Tibial artery (tissue), 4 donors: ENCODE data around the gene TMEM198.
A peak's percentile ranks its signal among the peaks of the same experiment; 100 is the strongest.

ENCODE experiments used
- DNase-seq, 2 donors: peaks; one replicate each; pipeline ENCODE4 v3.0.0-alpha.2; 2019
- H3K27ac ChIP-seq, 2 donors: fragments of 200-600 bp; sonication (generic) in 1 of 2; 1 replicate in 1 of 2; 2 replicates in 1 of 2; pipeline ENCODE4 v1.5.1; 2018 to 2019; ENCODE audit warnings: mild to moderate bottlenecking in 1 of 2
- H3K27me3 ChIP-seq, 2 donors: fragments of 200-600 bp; sonication (generic) in 1 of 2; one replicate each; pipeline versions ENCODE4 v1.5.1 to v1.6.0; 2016 to 2019
- H3K36me3 ChIP-seq, 3 donors: fragments of 200-600 bp; sonication (generic) in 2 of 3; one replicate each; pipeline ENCODE4 v1.5.1; 2016 to 2019; ENCODE audit warnings: mild to moderate bottlenecking in 2 of 3
- H3K4me1 ChIP-seq, 4 donors: fragments of 200-600 bp; sonication (generic) in 2 of 4; 1 replicate in 3 of 4; 2 replicates in 1 of 4; pipeline ENCODE4 v1.5.1; 2016 to 2019
- H3K4me3 ChIP-seq, 2 donors: fragments of 200-600 bp; sonication (generic) in 1 of 2; 1 replicate in 1 of 2; 2 replicates in 1 of 2; pipeline ENCODE4 v1.5.1; 2018 to 2019; ENCODE audit warnings: mild to moderate bottlenecking in 2 of 2
- H3K9me3 ChIP-seq, 3 donors: fragments of 200-600 bp; sonication (generic) in 1 of 3; one replicate each; pipeline ENCODE4 v1.5.1; 2016 to 2019
- intact Hi-C: fragments of 100-400 bp; cut with DNase I; formaldehyde crosslinking; loops from one replicate; pipeline ENCODE4 v1.15.0; 2023; ENCODE audit warnings: low total_unique reads
- TF ChIP-seq, protein P1 (sequence below), 2 experiments: fragments of 200-600 bp in 1 of 2; fragments of 450-650 bp in 1 of 2; IDR thresholded peaks; one replicate each; pipeline ENCODE4 v1.5.1; 2017 to 2019; ENCODE audit warnings: antibody characterized with exemption in 2 of 2, mild to moderate bottlenecking in 1 of 2, moderate library complexity in 1 of 2

Gene TMEM198

DNA sequence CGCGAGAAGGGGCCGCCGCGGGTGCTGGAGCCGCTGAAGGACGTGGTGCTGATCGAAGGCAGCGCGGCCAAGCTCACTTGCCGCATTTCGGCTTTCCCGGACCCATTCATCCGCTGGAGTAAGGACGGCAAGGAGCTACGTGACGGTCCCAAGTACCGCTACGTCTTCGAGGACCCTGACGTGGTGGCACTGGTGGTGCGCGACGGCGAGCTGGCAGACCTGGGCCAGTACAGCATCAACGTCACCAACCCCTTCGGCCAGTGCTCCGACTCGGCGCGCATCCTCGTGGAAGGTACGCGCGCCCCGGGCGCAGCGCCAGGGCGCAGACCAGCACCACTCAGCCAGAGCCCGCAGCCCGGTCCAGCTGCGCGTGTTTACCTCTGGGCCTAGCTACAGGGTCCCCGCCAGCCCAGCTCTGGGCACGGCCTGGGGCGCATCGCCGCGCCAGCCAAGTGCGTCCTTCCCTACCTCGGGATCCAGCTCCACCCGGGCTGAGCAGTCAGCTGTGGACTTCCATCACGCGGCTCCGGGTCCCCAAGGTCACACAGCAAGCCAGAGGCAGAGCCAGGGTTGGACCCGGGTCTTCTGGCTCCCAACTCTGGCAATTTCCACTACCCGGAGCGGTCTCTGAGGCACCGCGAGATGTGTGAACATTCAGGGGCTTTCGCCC is 46.9 kb upstream of the TMEM198 start:
- no peaks in the 10 kb centered on the region for H3K9me3 ChIP-seq
- H3K4me1 ChIP-seq, result peaks cover 0 to 46% (median 41%) of the 10 kb centered on the region in 4 donors
- DNase-seq, result peak; percentile 40 to 80
- peak overlapping the region; percentile 69 to 73 for H3K4me3 ChIP-seq
- peak overlapping the region; percentile 96 to 99 for H3K27ac ChIP-seq
- intact Hi-C loops, result no loop called here
- H3K36me3 ChIP-seq, result peaks cover 10 to 24% (median 19%) of the 10 kb centered on the region in 3 donors
- no peaks in the 10 kb centered on the region for H3K27me3 ChIP-seq
- TF ChIP-seq, protein P1, sequence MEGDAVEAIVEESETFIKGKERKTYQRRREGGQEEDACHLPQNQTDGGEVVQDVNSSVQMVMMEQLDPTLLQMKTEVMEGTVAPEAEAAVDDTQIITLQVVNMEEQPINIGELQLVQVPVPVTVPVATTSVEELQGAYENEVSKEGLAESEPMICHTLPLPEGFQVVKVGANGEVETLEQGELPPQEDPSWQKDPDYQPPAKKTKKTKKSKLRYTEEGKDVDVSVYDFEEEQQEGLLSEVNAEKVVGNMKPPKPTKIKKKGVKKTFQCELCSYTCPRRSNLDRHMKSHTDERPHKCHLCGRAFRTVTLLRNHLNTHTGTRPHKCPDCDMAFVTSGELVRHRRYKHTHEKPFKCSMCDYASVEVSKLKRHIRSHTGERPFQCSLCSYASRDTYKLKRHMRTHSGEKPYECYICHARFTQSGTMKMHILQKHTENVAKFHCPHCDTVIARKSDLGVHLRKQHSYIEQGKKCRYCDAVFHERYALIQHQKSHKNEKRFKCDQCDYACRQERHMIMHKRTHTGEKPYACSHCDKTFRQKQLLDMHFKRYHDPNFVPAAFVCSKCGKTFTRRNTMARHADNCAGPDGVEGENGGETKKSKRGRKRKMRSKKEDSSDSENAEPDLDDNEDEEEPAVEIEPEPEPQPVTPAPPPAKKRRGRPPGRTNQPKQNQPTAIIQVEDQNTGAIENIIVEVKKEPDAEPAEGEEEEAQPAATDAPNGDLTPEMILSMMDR (IDR thresholded peaks at IDR 0.05), result no peak

DNA sequence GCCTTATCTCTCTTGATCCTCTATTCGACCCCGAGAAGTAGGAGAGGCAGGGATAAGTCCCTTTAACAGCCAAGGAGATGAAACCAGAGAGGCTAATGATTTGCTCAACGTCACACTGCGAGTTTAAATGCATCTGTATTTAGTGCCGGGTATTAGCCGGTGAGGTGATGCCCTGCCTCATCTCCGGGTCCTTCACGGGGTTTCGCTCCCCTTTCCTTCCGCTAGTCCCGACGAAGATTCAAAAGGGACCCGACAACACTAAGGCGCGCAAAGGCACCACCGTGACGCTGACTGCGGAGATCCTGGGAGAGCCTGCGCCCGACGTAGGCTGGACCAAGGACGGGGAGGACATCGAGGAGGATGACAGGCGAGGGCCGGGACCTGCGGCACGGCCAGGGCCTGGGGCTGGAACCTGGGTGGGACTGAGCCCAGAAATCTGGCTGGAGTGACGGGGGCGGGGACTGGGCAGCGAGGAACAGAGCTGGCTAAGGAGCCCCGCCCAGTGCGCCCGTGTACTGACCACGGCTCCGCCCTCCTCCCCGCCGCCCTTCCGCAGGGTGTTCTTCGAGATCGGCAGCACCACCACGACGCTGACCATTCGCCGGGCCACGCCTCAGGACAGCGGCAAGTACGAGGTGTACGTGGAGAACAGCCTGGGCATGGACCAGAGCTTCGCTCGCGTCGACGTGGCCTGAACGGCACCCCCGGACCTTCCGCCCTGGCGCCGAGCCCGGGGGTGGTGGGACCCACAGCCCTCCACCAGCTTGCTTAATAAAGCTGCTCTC is 46.1 kb upstream of the TMEM198 start:
- peaks cover 7 to 24% (median 18%) of the 10 kb centered on the region in 3 donors for H3K36me3 ChIP-seq
- DNase-seq, result peak; percentile 95 to 98
- TF ChIP-seq, protein P1 (IDR thresholded peaks at IDR 0.05), result no peak
- intact Hi-C loops, result no loop called here
- peak overlapping the region; percentile 96 to 99 for H3K27ac ChIP-seq
- H3K27me3 ChIP-seq, result no peaks in the 10 kb centered on the region
- H3K9me3 ChIP-seq, result no peaks in the 10 kb centered on the region
- peaks cover 0 to 46% (median 41%) of the 10 kb centered on the region in 4 donors for H3K4me1 ChIP-seq
- peak overlapping the region; percentile 69 to 73 for H3K4me3 ChIP-seq

DNA sequence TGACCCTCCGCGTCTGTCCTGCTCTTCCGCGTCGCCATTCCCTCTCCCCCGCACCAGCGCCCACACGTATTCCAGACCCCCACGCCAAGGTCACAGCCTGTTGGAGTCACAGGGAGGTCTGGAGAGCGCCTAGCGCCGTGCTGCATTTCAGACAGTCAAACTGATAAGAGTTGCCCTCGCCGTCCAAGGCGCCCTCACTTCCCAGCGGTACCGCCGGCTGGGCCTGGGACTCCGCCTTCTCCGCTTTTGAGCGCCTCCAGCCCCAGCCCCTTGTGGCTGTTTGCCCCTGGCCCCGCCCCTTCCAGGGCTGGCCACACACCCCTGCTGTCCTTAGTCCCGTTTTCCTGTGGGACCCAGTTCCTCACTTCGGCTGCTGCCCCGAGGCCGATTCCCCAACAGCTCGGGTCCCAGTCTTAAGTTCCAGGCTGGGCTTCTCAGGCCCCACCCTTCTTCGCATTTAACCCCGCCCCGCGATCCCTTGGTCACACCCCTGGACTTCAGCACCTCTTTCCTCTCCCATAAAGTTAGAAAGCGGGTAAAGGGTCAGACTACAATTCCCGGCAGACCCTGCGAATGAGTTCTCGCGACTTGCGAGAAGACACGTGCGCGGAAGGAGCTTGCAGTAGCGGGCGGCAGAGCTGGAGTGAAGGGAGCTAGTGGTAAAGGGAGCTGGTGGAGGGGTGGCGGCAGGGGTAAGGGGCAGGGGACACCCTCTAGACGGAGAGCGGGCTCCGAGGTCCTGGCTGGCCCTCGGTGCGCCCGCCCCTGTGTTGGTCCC is 45.4 kb upstream of the TMEM198 start, which contains the start of gene GMPPA:
Gene GMPPA (plus strand): TSS at position 612 of the 778 bp plus-strand sequence. CDS start 1,085 bp downstream, outside the sequence.
- peak; percentile 98 to 99 for DNase-seq
- intact Hi-C loops, result no loop called here
- Histone ChIP-seq H3K4me1 (peaks cover 0 to 46% (median 41%) of the 10 kb centered on the region in 4 donors), H3K27ac (peak within 1 kb of the TSS; percentile 96 to 99), H3K4me3 (peak within 1 kb of the TSS; percentile 69 to 73), H3K9me3 (no peaks in the 10 kb centered on the region), H3K27me3 (no peaks in the 10 kb centered on the region), H3K36me3 (peaks cover 9 to 24% (median 19%) of the 10 kb centered on the region in 3 donors)
- TF ChIP-seq, protein P1 (IDR thresholded peaks at IDR 0.05), result peak; percentile 12 to 27

DNA sequence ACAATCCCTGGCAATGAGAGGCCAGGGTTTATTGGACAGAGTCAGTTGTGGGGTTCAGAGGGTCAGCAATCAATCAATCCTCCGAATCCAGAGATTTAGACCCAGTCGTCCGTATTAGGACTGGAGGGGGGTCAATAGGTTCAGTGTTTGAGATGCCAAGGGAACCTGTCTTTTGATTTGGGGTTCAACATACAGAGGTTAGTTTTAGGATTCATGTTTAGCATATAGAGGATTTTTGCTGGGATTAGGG is 44.8 kb upstream of the TMEM198 start:
- Histone ChIP-seq H3K9me3 (no peaks in the 10 kb centered on the region), H3K4me3 (peak overlapping the region; percentile 69 to 73), H3K27ac (peak overlapping the region; percentile 96 to 99), H3K36me3 (peaks cover 12 to 27% (median 24%) of the 10 kb centered on the region in 3 donors), H3K27me3 (no peaks in the 10 kb centered on the region), H3K4me1 (peaks cover 0 to 46% (median 41%) of the 10 kb centered on the region in 4 donors)
- TF ChIP-seq, protein P1 (IDR thresholded peaks at IDR 0.05), result no peak
- intact Hi-C loops, result no loop called here
- no peak for DNase-seq

DNA sequence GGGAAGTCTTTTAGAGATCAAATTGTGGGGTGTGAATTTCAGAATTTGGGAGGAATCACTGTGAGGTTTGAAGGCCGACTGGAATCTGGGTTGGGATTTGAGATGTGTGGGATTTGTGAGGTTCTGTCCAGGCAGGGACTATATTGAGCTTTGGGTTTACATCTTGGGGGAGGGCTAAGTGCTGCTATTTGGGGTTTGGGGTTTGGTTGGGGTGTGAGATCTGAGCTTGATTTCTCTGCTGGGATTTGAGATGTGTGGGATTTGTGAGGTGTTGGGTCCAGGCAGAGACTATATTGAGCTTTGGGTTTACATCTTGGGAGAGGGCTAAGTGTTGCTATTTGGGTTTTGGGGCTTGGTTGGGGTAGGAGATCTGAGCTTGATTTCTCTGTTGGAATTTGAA is 44.3 kb upstream of the TMEM198 start:
- Histone ChIP-seq H3K27me3 (no peaks in the 10 kb centered on the region), H3K36me3 (peaks cover 17 to 33% (median 30%) of the 10 kb centered on the region in 3 donors), H3K4me1 (peaks cover 0 to 46% (median 40%) of the 10 kb centered on the region in 4 donors), H3K4me3 (peak overlapping the region; percentile 69 to 73), H3K27ac (peak overlapping the region; percentile 96 to 99), H3K9me3 (no peaks in the 10 kb centered on the region)
- DNase-seq, result no peak
- intact Hi-C loops, result no loop called here
- TF ChIP-seq, protein P1 (IDR thresholded peaks at IDR 0.05), result no peak
